Left lung (tissue), 10 donors: ENCODE measurements around the gene LGALS16. TPM values are rescaled to one million over a fixed set of nuclear protein-coding genes. Genes with fewer than 3 reads are reported as not detected.
"Not testable (repeated sequence)": the region's sequence is repeated elsewhere in the genome, so short reads cannot be mapped to it uniquely, and the experiment has no call there.

Source experiments
- ATAC-seq: fragments of 200-7000 bp; cut with Tn5 transposase; one replicate; pipeline ENCODE4 v1.9.1; 2020; ENCODE audit warnings: moderate library complexity
- DNase-seq, 4 donors: peaks; one replicate each; pipeline ENCODE4 v3.0.0-alpha.2; 2013 to 2020
- H3K27ac ChIP-seq, 2 donors: fragments of 200-600 bp; sonication (generic) in 1 of 2; one replicate each; pipeline versions ENCODE4 v1.5.0 to v1.8.0; 2020 to 2021
- H3K27me3 ChIP-seq, 2 donors: fragments of 200-600 bp; sonication (generic) in 1 of 2; one replicate each; pipeline versions ENCODE4 v1.5.0 to v1.8.0; 2020 to 2021
- H3K36me3 ChIP-seq, 2 donors: fragments of 200-600 bp; sonication (generic) in 1 of 2; one replicate each; pipeline versions ENCODE4 v1.5.0 to v1.8.0; 2020 to 2021
- H3K4me1 ChIP-seq, 2 donors: fragments of 200-600 bp; one replicate each; pipeline ENCODE4 v1.8.0; 2021
- H3K4me3 ChIP-seq, 2 donors: fragments of 200-600 bp; sonication (generic) in 1 of 2; one replicate each; pipeline versions ENCODE4 v1.5.0 to v1.8.0; 2020 to 2021; ENCODE audit warnings: mild to moderate bottlenecking in 1 of 2
- H3K9me3 ChIP-seq, 2 donors: fragments of 200-600 bp; sonication (generic) in 1 of 2; one replicate each; pipeline versions ENCODE4 v1.5.0 to v1.8.0; 2020 to 2021
- CTCF ChIP-seq, 2 donors: fragments of 200-600 bp; sonication (generic) in 1 of 2; IDR thresholded peaks; one replicate each; pipeline versions ENCODE4 v1.5.0 to v1.8.0; 2021; ENCODE audit warnings: antibody characterized with exemption in 2 of 2
- intact Hi-C, 2 donors: fragments of 100-400 bp; cut with DNase I; formaldehyde crosslinking; loops; one replicate each; pipeline versions ENCODE4 v1.11.2 to v1.14.2; 2022
- polyA plus RNA-seq, 6 donors: library from polyadenylated mRNA; unstranded; fragments of 120-200 nt; gene quantifications; one replicate each; pipeline ENCODE4 v1.2.1, GENCODE V29; 2013; ENCODE audit not compliant: insufficient read length in 6 of 6
- total RNA-seq, 2 donors: library from RNA; stranded (reverse); fragmentation: NEBNext Ultra II Directional; extraction: Animal tissue kit (Norgen Biotek cat#: 25700); gene quantifications; one replicate each; pipeline ENCODE4 v1.2.1, GENCODE V29; 2021
- donor health status: DM: no; HTN: yes; CAD: no.
- donor health status: DM: no; HTN: no; CAD: no.

Gene LGALS16
- total and polyA plus RNA-seq, 8 donors = not detected

GRCh38 chr19:39681416-39681815, 25.7 kb downstream of the LGALS16 start:
- Histone ChIP-seq H3K4me1 (peaks cover 0 to 21% of the 10 kb centered on the region in 2 donors), H3K27me3 (no peaks in the 10 kb centered on the region), H3K4me3 (no peak overlapping the region), H3K9me3 (no peaks in the 10 kb centered on the region), H3K27ac (no peak overlapping the region), H3K36me3 (no peaks in the 10 kb centered on the region)
- no peak for TF ChIP-seq CTCF (IDR thresholded peaks at IDR 0.05)
- ATAC-seq (no peak), DNase-seq (no peak)
- intact Hi-C loops = no loop called here

GRCh38 chr19:39684267-39684666, 28.6 kb downstream of the LGALS16 start:
- Histone ChIP-seq H3K9me3 (no peaks in the 10 kb centered on the region), H3K27ac (no peak overlapping the region), H3K4me3 (no peak overlapping the region), H3K4me1 (peaks cover 0 to 5% of the 10 kb centered on the region in 2 donors), H3K36me3 (no peaks in the 10 kb centered on the region), H3K27me3 (no peaks in the 10 kb centered on the region)
- ATAC-seq = no peak
- intact Hi-C loops = no loop called here
- TF ChIP-seq CTCF (IDR thresholded peaks at IDR 0.05) = no peak
- no peak for DNase-seq

- H3K4me1 ChIP-seq = no peaks in the 10 kb centered on the region
- no peaks in the 10 kb centered on the region for H3K27me3 ChIP-seq
- DNase-seq = no peak
- no peak overlapping the region for H3K4me3 ChIP-seq
- TF ChIP-seq CTCF (IDR thresholded peaks at IDR 0.05) = no peak
- H3K36me3 ChIP-seq = no peaks in the 10 kb centered on the region
- H3K27ac ChIP-seq = no peak overlapping the region
- intact Hi-C loops = no loop called here
- H3K9me3 ChIP-seq = peaks cover 0 to 5% of the 10 kb centered on the region in 2 donors
- ATAC-seq = no peak
These were observed 31.0 kb downstream of the LGALS16 start for GRCh38 chr19:39686739-39687138.

- H3K4me3 ChIP-seq, DNase-seq, H3K9me3 ChIP-seq, intact Hi-C loops, H3K27ac ChIP-seq, H3K27me3 ChIP-seq, H3K36me3 ChIP-seq, H3K4me1 ChIP-seq, ATAC-seq: not testable (repeated sequence)
These were observed 32.9 kb downstream of the LGALS16 start for GRCh38 chr19:39688637-39689036.

GRCh38 chr19:39692166-39692565, 36.5 kb downstream of the LGALS16 start:
- H3K4me3 ChIP-seq = no peak overlapping the region
- no peak for ATAC-seq

More at GRCh38 chr19:39692166-39692565, 36.5 kb downstream of the LGALS16 start:
- TF ChIP-seq CTCF (IDR thresholded peaks at IDR 0.05) = no peak
- Histone ChIP-seq H3K9me3 (peaks cover 0 to 5% of the 10 kb centered on the region in 2 donors), H3K27ac (no peak overlapping the region), H3K36me3 (no peaks in the 10 kb centered on the region), H3K27me3 (no peaks in the 10 kb centered on the region), H3K4me1 (no peaks in the 10 kb centered on the region)
- intact Hi-C loops = no loop called here
- no peak for DNase-seq
